ENCODE results near the gene DUS1L.

DUS1L gene

GRCh38 chr17:82054351-82055022 lies 11.1 kb downstream of the DUS1L start:
- Histone ChIP-seq H2AFZ (ENCODE audit: low read depth, low read length) (no peak overlapping the region), H3K4me1 (ENCODE audit: low read length) (peaks cover 13% of the 10 kb centered on the region), H3K4me3 (ENCODE audit: low read length) (no peak overlapping the region), H4K20me1 (ENCODE audit: insufficient read depth, low read length) (peaks cover 7% of the 10 kb centered on the region; the same call in 1 of the 2 replicates), H3K79me2 (ENCODE audit: low read length) (peaks cover 18% of the 10 kb centered on the region), H3K36me3 (replicated peaks; ENCODE audit: low read depth, low read length) (peaks cover 18% of the 10 kb centered on the region), H3K4me2 (ENCODE audit: low read length) (no peak overlapping the region), H3K27ac (ENCODE audit: low read length) (no peak overlapping the region), H3K9ac (ENCODE audit: low read length) (no peak overlapping the region), H3K9me3 (ENCODE audit: insufficient read depth, low read length) (no peaks in the 10 kb centered on the region), H3K27me3 (ENCODE audit: low read depth, low read length) (no peaks in the 10 kb centered on the region)
- TF ChIP-seq EZH2phosphoT487 (IDR thresholded peaks at IDR 0.05; ENCODE audit: low read depth), result no peak
- no peak for TF ChIP-seq CTCF (IDR thresholded peaks at IDR 0.05; ENCODE audit: low read depth, low read length)

- TF ChIP-seq CTCF (IDR thresholded peaks at IDR 0.05; ENCODE audit: low read depth, low read length) (no peak), EZH2phosphoT487 (IDR thresholded peaks at IDR 0.05; ENCODE audit: low read depth) (no peak)
- peaks cover 18% of the 10 kb centered on the region for H3K79me2 ChIP-seq (ENCODE audit: low read length)
- peaks cover 7% of the 10 kb centered on the region; the same call in 1 of the 2 replicates for H4K20me1 ChIP-seq (ENCODE audit: insufficient read depth, low read length)
- no peaks in the 10 kb centered on the region for H3K9me3 ChIP-seq (ENCODE audit: insufficient read depth, low read length)
- H3K4me1 ChIP-seq (ENCODE audit: low read length), result peaks cover 13% of the 10 kb centered on the region
- peaks cover 15% of the 10 kb centered on the region for H3K36me3 ChIP-seq (replicated peaks; ENCODE audit: low read depth, low read length)
- no peak overlapping the region for H3K4me3 ChIP-seq (ENCODE audit: low read length)
- H3K9ac ChIP-seq (ENCODE audit: low read length), result no peak overlapping the region
- no peak overlapping the region; the same call in 1 of the 2 replicates for H3K4me2 ChIP-seq (ENCODE audit: low read length)
- no peak overlapping the region for H3K27ac ChIP-seq (ENCODE audit: low read length)
- no peak overlapping the region for H2AFZ ChIP-seq (ENCODE audit: low read depth, low read length)
- no peaks in the 10 kb centered on the region for H3K27me3 ChIP-seq (ENCODE audit: low read depth, low read length)
These were observed 11.9 kb downstream of the DUS1L start for GRCh38 chr17:82053556-82054263.

GRCh38 chr17:82053130-82053529 lies 12.5 kb downstream of the DUS1L start:
- Histone ChIP-seq H3K79me2 (ENCODE audit: low read length) (peaks cover 18% of the 10 kb centered on the region), H4K20me1 (ENCODE audit: insufficient read depth, low read length) (peaks cover 7% of the 10 kb centered on the region; the same call in 1 of the 2 replicates), H3K36me3 (replicated peaks; ENCODE audit: low read depth, low read length) (peaks cover 12% of the 10 kb centered on the region), H2AFZ (ENCODE audit: low read depth, low read length) (no peak overlapping the region), H3K4me2 (ENCODE audit: low read length) (peak overlapping the region; percentile 98), H3K9me3 (ENCODE audit: insufficient read depth, low read length) (no peaks in the 10 kb centered on the region), H3K27ac (ENCODE audit: low read length) (no peak overlapping the region), H3K4me3 (ENCODE audit: low read length) (peak overlapping the region; percentile 100), H3K4me1 (ENCODE audit: low read length) (peaks cover 13% of the 10 kb centered on the region), H3K9ac (ENCODE audit: low read length) (no peak overlapping the region), H3K27me3 (ENCODE audit: low read depth, low read length) (no peaks in the 10 kb centered on the region)
- no peak for TF ChIP-seq CTCF (IDR thresholded peaks at IDR 0.05; ENCODE audit: low read depth, low read length)
- no peak for TF ChIP-seq EZH2phosphoT487 (IDR thresholded peaks at IDR 0.05; ENCODE audit: low read depth)

GRCh38 chr17:82052638-82053059 lies 13.0 kb downstream of the DUS1L start:
- H3K27me3 ChIP-seq (ENCODE audit: low read depth, low read length), result no peaks in the 10 kb centered on the region
- H3K4me2 ChIP-seq (ENCODE audit: low read length), result peak overlapping the region; percentile 98
- H4K20me1 ChIP-seq (ENCODE audit: insufficient read depth, low read length), result peaks cover 7% of the 10 kb centered on the region; the same call in 1 of the 2 replicates
- peaks cover 18% of the 10 kb centered on the region for H3K79me2 ChIP-seq (ENCODE audit: low read length)
- H3K4me3 ChIP-seq (ENCODE audit: low read length), result peak overlapping the region; percentile 100
- H3K9ac ChIP-seq (ENCODE audit: low read length), result peak overlapping the region; percentile 76
- H3K9me3 ChIP-seq (ENCODE audit: insufficient read depth, low read length), result no peaks in the 10 kb centered on the region
- TF ChIP-seq EZH2phosphoT487 (IDR thresholded peaks at IDR 0.05; ENCODE audit: low read depth) (no peak), CTCF (IDR thresholded peaks at IDR 0.05; ENCODE audit: low read depth, low read length) (no peak)
- H2AFZ ChIP-seq (ENCODE audit: low read depth, low read length), result no peak overlapping the region
- H3K36me3 ChIP-seq (replicated peaks; ENCODE audit: low read depth, low read length), result peaks cover 9% of the 10 kb centered on the region
- H3K4me1 ChIP-seq (ENCODE audit: low read length), result peaks cover 13% of the 10 kb centered on the region
- H3K27ac ChIP-seq (ENCODE audit: low read length), result no peak overlapping the region
